OCI-LY7 (cell line): Measurements from ENCODE around the gene TDRD9.

Experiments used
- EZH2phosphoT487 ChIP-seq: fragments of 200-600 bp; sonication (generic); IDR thresholded peaks from 2 replicates; pipeline ENCODE4 v1.6.1; 2018; ENCODE audit warnings: low read depth, borderline replicate concordance, mild to moderate bottlenecking, mixed run types, antibody characterized with exemption, low read length, moderate library complexity, mixed read lengths
- TF ChIP-seq, protein P1 (sequence below): fragments of 200-600 bp; sonication (generic); conservative IDR thresholded peaks from 2 replicates; pipeline ENCODE4 v1.5.1; 2014; ENCODE audit warnings: mild to moderate bottlenecking, antibody characterized with exemption, low read length, moderate library complexity, mixed read lengths

DNA sequence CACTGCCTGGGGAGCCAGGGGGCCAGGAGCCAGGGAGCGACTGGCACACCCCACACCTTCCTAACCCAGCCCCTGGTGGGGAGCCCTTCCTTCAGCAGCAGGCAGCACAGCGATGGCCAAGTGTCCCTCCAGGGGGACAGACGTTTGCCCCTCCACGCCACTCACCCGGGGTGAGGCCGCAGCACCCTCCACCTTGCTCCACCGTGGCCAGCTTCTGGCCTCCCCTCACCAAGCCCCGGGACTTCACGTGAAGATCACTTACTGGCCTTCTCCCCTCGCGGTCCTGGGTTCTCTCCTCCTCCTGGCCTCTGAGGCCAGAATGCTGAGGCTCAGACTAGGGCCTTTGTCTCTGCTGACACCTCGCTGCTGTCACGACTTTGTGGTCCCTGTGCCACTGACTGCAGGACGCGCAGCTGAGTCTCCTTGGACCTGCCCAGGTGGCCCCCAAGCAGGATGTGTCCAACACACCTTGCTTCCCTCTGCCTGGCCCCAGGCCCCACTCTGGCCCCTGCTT, 153.8 kb downstream of the TDRD9 start:
- TF ChIP-seq, protein P1, sequence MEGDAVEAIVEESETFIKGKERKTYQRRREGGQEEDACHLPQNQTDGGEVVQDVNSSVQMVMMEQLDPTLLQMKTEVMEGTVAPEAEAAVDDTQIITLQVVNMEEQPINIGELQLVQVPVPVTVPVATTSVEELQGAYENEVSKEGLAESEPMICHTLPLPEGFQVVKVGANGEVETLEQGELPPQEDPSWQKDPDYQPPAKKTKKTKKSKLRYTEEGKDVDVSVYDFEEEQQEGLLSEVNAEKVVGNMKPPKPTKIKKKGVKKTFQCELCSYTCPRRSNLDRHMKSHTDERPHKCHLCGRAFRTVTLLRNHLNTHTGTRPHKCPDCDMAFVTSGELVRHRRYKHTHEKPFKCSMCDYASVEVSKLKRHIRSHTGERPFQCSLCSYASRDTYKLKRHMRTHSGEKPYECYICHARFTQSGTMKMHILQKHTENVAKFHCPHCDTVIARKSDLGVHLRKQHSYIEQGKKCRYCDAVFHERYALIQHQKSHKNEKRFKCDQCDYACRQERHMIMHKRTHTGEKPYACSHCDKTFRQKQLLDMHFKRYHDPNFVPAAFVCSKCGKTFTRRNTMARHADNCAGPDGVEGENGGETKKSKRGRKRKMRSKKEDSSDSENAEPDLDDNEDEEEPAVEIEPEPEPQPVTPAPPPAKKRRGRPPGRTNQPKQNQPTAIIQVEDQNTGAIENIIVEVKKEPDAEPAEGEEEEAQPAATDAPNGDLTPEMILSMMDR, result no peak
- no peak for TF ChIP-seq EZH2phosphoT487
